HCT116 (cell line): ENCODE data around the gene TMEM201. TPM values are rescaled to one million over a fixed set of nuclear protein-coding genes. Genes with fewer than 3 reads are reported as not detected.

Experiments
- ATAC-seq: fragments of 200-7000 bp; cut with Tn5 transposase; 2 replicates; pipeline ENCODE4 v1.9.1; 2020; ENCODE audit warnings: mild to moderate bottlenecking, moderate library complexity
- BruUV-seq: library from RNA; stranded (reverse); fragments of 400-500 nt; replicated peaks from 2 replicates; lab custom pipeline; 2021; lab: Mats Ljungman, UMichigan
- CTCF ChIA-PET: fragments of 300-600 bp; sonication (Branson Sonifier 250); formaldehyde crosslinking; loops from one replicate; lab custom pipeline; 2021; ENCODE audit warnings: antibody characterized with exemption; lab: Charles Lee
- POLR2A ChIA-PET: fragments of 300-600, 350-600 bp; sonication (Branson Sonifier 250); formaldehyde crosslinking; loops from one replicate; lab custom pipeline; 2021; ENCODE audit warnings: antibody characterized with exemption; lab: Charles Lee
- RAD21 ChIA-PET, 2 experiments: fragments of 300-600 bp; sonication (Branson Sonifier 250); formaldehyde crosslinking; loops; one replicate each; lab custom pipeline; 2023; ENCODE audit warnings: low total read pairs in 2 of 2; ENCODE audit not compliant: uncharacterized antibody in 2 of 2, unreplicated experiment in 2 of 2, low non-redundant PET in 1 of 2; lab: Charles Lee
- DNase-seq: peaks from one replicate; pipeline ENCODE4 v3.0.0-alpha.2; 2010; ENCODE audit warnings: low read depth, low spot score
- H2AFZ ChIP-seq: fragments of 200-600 bp; shearing (Covaris generic), sonication (generic); 2 replicates; pipeline ENCODE4 v1.6.1; 2017; ENCODE audit warnings: low read depth, mixed run types, mixed read lengths, antibody characterized with exemption, low read length; ENCODE audit not compliant: poor library complexity, severe bottlenecking
- H3K27ac ChIP-seq: 2 replicates; pipeline ENCODE4 v1.5.1; 2012; ENCODE audit warnings: low read depth, low read length
- H3K27me3 ChIP-seq: fragments of 200-600 bp; sonication (generic); 2 replicates; pipeline ENCODE4 v1.6.1; 2016; ENCODE audit warnings: mixed run types, low read length, mixed read lengths; ENCODE audit not compliant: insufficient read depth
- H3K36me3 ChIP-seq, 2 experiments: fragments of 200-500 bp in 1 of 2; fragments of 200-600 bp in 1 of 2; sonication (Bioruptor generic) in 1 of 2; sonication (generic) in 1 of 2; 2 replicates each; pipeline versions ENCODE4 v1.5.1 to v1.6.1; 2014 to 2016; ENCODE audit warnings: low read length in 2 of 2, inconsistent platforms in 1 of 2, mixed read lengths in 1 of 2, mixed run types in 1 of 2; ENCODE audit not compliant: insufficient read depth in 2 of 2, control insufficient read depth in 1 of 2
- H3K4me1 ChIP-seq, 2 experiments: fragments of 200-600 bp in 1 of 2; sonication (generic) in 1 of 2; 2 replicates each; pipeline versions ENCODE4 v1.5.1 to v1.6.1; 2012 to 2017; ENCODE audit warnings: low read length in 2 of 2, inconsistent platforms in 1 of 2, mild to moderate bottlenecking in 1 of 2, mixed read lengths in 1 of 2, mixed run types in 1 of 2, moderate library complexity in 1 of 2; ENCODE audit not compliant: insufficient read depth in 2 of 2, control insufficient read depth in 1 of 2
- H3K4me2 ChIP-seq: fragments of 200-600 bp; sonication (generic); 2 replicates; pipeline ENCODE4 v1.6.1; 2017; ENCODE audit warnings: mixed run types, low read length, mixed read lengths
- H3K4me3 ChIP-seq, 2 experiments: fragments of 200-600 bp in 1 of 2; sonication (generic) in 1 of 2; replicated peaks in 1 of 2; 2 replicates each; pipeline ENCODE4 v1.5.1; 2011 to 2016; ENCODE audit warnings: low read length in 2 of 2, control low read depth in 1 of 2, low read depth in 1 of 2, mild to moderate bottlenecking in 1 of 2, mixed read lengths in 1 of 2, mixed run types in 1 of 2
- H3K79me2 ChIP-seq: fragments of 200-600 bp; sonication (generic); 2 replicates; pipeline ENCODE4 v1.6.1; 2017; ENCODE audit warnings: mild to moderate bottlenecking, mixed run types, low read length, moderate library complexity, mixed read lengths; ENCODE audit not compliant: insufficient read depth
- H3K9ac ChIP-seq: fragments of 200-600 bp; sonication (generic); 2 replicates; pipeline ENCODE4 v1.6.1; 2016; ENCODE audit warnings: low read length, mixed read lengths
- H3K9me2 ChIP-seq: fragments of 200-600 bp; sonication (generic), shearing (Covaris generic); 2 replicates; pipeline ENCODE4 v1.6.1; 2017; ENCODE audit warnings: mixed run types, mild to moderate bottlenecking, moderate library complexity; ENCODE audit not compliant: insufficient read depth
- H3K9me3 ChIP-seq, 2 experiments: fragments of 200-500 bp in 1 of 2; fragments of 200-600 bp in 1 of 2; sonication (Bioruptor generic) in 1 of 2; sonication (generic) in 1 of 2; 2 replicates each; pipeline ENCODE4 v1.6.1; 2014 to 2017; ENCODE audit warnings: low read length in 2 of 2, mixed read lengths in 2 of 2, inconsistent platforms in 1 of 2, low read depth in 1 of 2, mild to moderate bottlenecking in 1 of 2, mixed run types in 1 of 2, moderate library complexity in 1 of 2; ENCODE audit not compliant: control insufficient read depth in 1 of 2, insufficient read depth in 1 of 2
- H4K20me1 ChIP-seq: fragments of 200-600 bp; sonication (generic), shearing (Covaris generic); 2 replicates; pipeline ENCODE4 v1.6.1; 2017; ENCODE audit warnings: mixed run types, mild to moderate bottlenecking, moderate library complexity; ENCODE audit not compliant: insufficient read depth
- CBX3 ChIP-seq: IDR thresholded peaks from 2 replicates; pipeline ENCODE4 v1.6.1; 2012; ENCODE audit warnings: low read depth
- CTCF ChIP-seq, 3 experiments: fragments of 200-600 bp in 1 of 3; sonication (generic) in 1 of 3; IDR thresholded peaks in 2 of 3; conservative IDR thresholded peaks in 1 of 3; 2 replicates each; pipeline ENCODE4 v1.5.1; 2012 to 2017; ENCODE audit warnings: low read depth in 2 of 3, low read length in 2 of 3, antibody characterized with exemption in 1 of 3, borderline replicate concordance in 1 of 3, control low read depth in 1 of 3, mild to moderate bottlenecking in 1 of 3, mixed read lengths in 1 of 3, mixed run types in 1 of 3, moderate library complexity in 1 of 3; ENCODE audit not compliant: insufficient read depth in 1 of 3
- EGR1 ChIP-seq: IDR thresholded peaks from 2 replicates; pipeline ENCODE4 v1.6.1; 2012; ENCODE audit warnings: low read depth
- ELF1 ChIP-seq: IDR thresholded peaks from 2 replicates; pipeline ENCODE4 v1.6.1; 2012; ENCODE audit warnings: low read depth, borderline replicate concordance
- EZH2 ChIP-seq: fragments of 200-600 bp; sonication (generic); IDR thresholded peaks from 2 replicates; pipeline ENCODE4 v1.6.1; 2017; ENCODE audit warnings: antibody characterized with exemption, mixed run types
- EZH2phosphoT487 ChIP-seq: fragments of 200-600 bp; IDR thresholded peaks from 2 replicates; pipeline ENCODE4 v1.6.1; 2018; ENCODE audit warnings: antibody characterized with exemption, borderline replicate concordance
- FOSL1 ChIP-seq: IDR thresholded peaks from 2 replicates; pipeline ENCODE4 v1.6.1; 2012; ENCODE audit warnings: low read depth
- JUND ChIP-seq: IDR thresholded peaks from 2 replicates; pipeline ENCODE4 v1.6.1; 2012
- MAX ChIP-seq: IDR thresholded peaks from 2 replicates; pipeline ENCODE4 v1.6.1; 2012
- POLR2A ChIP-seq: IDR thresholded peaks from 2 replicates; pipeline ENCODE4 v1.7.0; 2011; ENCODE audit warnings: borderline replicate concordance; ENCODE audit not compliant: insufficient read depth, insufficient read length; ENCODE audit errors: extremely low read depth
- RAD21 ChIP-seq: IDR thresholded peaks from 2 replicates; pipeline ENCODE4 v1.6.1; 2012; ENCODE audit warnings: low read depth, mild to moderate bottlenecking
- YY1 ChIP-seq: IDR thresholded peaks from 2 replicates; pipeline ENCODE4 v1.6.1; 2011; ENCODE audit warnings: low read length, low read depth, moderate library complexity, mild to moderate bottlenecking; ENCODE audit not compliant: insufficient replicate concordance; ENCODE audit errors: extremely low read depth
- ZFX ChIP-seq: fragments of 450-650 bp; IDR thresholded peaks from 2 replicates; pipeline ENCODE4 v1.6.1; 2017
- intact Hi-C: fragments of 100-400 bp; cut with micrococcal nuclease; formaldehyde crosslinking; loops from 2 replicates; pipeline ENCODE4 v1.10.0; 2022
- total RNA-seq: library from RNA; stranded (reverse); gene quantifications from one replicate; pipeline ENCODE4 v1.2.1, GENCODE V29; 2021; ENCODE audit not compliant: unreplicated experiment
- TF ChIP-seq, protein P1 (sequence below): IDR thresholded peaks from 2 replicates; pipeline ENCODE4 v1.6.1; 2012; ENCODE audit warnings: low read depth
- TF ChIP-seq, protein P2 (sequence below): IDR thresholded peaks from 2 replicates; pipeline ENCODE4 v1.6.1; 2011; ENCODE audit warnings: mild to moderate bottlenecking, low read length, moderate library complexity; ENCODE audit not compliant: insufficient replicate concordance; ENCODE audit errors: extremely low read depth

TMEM201 gene
- total RNA-seq, 1 experiment from 2014 or later, result 27.6 TPM

DNA sequence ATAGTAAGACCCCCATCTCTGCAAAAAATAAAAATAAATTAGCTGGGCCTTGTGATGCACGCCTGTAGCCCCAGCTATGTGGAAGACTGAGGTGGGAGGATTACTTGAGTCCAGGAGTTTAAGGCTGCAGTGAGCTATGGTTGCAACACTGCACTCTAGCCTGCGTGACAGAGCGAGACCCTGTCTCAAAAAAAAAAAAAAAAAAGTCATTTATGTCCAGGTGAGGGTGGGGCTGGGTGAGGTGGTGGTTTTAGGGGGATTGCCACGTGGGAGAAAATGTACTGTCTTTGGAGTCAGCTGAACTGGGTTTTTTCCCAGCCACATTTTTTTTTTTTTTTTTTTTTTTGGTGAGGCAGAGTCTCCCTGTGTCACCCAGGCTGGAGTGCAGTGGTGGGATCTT lies 69.5 kb downstream of the TMEM201 start:
- H3K27me3 ChIP-seq, result no peaks in the 10 kb centered on the region
- CTCF ChIA-PET, result no interaction called here
- H3K4me3 ChIP-seq, result no peak overlapping the region
- ATAC-seq (no peak), DNase-seq (no peak)
- no peaks in the 10 kb centered on the region; a peak in 1 of 4 replicates for H3K4me1 ChIP-seq
- H3K9me3 ChIP-seq, result no peaks in the 10 kb centered on the region
- RAD21 ChIA-PET, result no interaction called here
- no peak overlapping the region for H3K4me2 ChIP-seq
- POLR2A ChIA-PET, result no interaction called here
- H3K9ac ChIP-seq, result no peak overlapping the region
- H2AFZ ChIP-seq, result no peak overlapping the region
- H3K27ac ChIP-seq, result no peak overlapping the region
- no TSS peak for BruUV-seq
- no peak for TF ChIP-seq CTCF (IDR thresholded peaks at IDR 0.05 in 2 of 3, conservative IDR thresholded peaks at IDR 0.05 in 1 of 3; ENCODE audit: borderline replicate concordance in 1 of 3, insufficient read depth in 1 of 3, low read depth in 2 of 3, low read length in 2 of 3)
- TF ChIP-seq EGR1, result no peak
- TF ChIP-seq MAX, result no peak
- no peak for TF ChIP-seq POLR2A
- TF ChIP-seq ELF1, result no peak
- no peak for TF ChIP-seq JUND
- TF ChIP-seq CBX3, result no peak
- TF ChIP-seq, protein P1, sequence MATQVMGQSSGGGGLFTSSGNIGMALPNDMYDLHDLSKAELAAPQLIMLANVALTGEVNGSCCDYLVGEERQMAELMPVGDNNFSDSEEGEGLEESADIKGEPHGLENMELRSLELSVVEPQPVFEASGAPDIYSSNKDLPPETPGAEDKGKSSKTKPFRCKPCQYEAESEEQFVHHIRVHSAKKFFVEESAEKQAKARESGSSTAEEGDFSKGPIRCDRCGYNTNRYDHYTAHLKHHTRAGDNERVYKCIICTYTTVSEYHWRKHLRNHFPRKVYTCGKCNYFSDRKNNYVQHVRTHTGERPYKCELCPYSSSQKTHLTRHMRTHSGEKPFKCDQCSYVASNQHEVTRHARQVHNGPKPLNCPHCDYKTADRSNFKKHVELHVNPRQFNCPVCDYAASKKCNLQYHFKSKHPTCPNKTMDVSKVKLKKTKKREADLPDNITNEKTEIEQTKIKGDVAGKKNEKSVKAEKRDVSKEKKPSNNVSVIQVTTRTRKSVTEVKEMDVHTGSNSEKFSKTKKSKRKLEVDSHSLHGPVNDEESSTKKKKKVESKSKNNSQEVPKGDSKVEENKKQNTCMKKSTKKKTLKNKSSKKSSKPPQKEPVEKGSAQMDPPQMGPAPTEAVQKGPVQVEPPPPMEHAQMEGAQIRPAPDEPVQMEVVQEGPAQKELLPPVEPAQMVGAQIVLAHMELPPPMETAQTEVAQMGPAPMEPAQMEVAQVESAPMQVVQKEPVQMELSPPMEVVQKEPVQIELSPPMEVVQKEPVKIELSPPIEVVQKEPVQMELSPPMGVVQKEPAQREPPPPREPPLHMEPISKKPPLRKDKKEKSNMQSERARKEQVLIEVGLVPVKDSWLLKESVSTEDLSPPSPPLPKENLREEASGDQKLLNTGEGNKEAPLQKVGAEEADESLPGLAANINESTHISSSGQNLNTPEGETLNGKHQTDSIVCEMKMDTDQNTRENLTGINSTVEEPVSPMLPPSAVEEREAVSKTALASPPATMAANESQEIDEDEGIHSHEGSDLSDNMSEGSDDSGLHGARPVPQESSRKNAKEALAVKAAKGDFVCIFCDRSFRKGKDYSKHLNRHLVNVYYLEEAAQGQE, result no peak
- no peak for TF ChIP-seq ZFX
- no peak for TF ChIP-seq EZH2
- TF ChIP-seq, protein P2, sequence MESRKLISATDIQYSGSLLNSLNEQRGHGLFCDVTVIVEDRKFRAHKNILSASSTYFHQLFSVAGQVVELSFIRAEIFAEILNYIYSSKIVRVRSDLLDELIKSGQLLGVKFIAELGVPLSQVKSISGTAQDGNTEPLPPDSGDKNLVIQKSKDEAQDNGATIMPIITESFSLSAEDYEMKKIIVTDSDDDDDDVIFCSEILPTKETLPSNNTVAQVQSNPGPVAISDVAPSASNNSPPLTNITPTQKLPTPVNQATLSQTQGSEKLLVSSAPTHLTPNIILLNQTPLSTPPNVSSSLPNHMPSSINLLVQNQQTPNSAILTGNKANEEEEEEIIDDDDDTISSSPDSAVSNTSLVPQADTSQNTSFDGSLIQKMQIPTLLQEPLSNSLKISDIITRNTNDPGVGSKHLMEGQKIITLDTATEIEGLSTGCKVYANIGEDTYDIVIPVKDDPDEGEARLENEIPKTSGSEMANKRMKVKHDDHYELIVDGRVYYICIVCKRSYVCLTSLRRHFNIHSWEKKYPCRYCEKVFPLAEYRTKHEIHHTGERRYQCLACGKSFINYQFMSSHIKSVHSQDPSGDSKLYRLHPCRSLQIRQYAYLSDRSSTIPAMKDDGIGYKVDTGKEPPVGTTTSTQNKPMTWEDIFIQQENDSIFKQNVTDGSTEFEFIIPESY, result no peak
- TF ChIP-seq RAD21, result no peak
- TF ChIP-seq FOSL1, result no peak
- no peak for TF ChIP-seq EZH2phosphoT487
- TF ChIP-seq YY1, result no peak
- no peaks in the 10 kb centered on the region for H3K36me3 ChIP-seq
- no peaks in the 10 kb centered on the region for H4K20me1 ChIP-seq
- no peaks in the 10 kb centered on the region for H3K79me2 ChIP-seq
- intact Hi-C loops, result no loop called here
- no peaks in the 10 kb centered on the region for H3K9me2 ChIP-seq
